HCT116 (cell line): Measurements from ENCODE around the gene CD63. TPM values are rescaled to one million over a fixed set of nuclear protein-coding genes. Genes with fewer than 3 reads are reported as not detected.

Experiments used
- ATAC-seq: fragments of 200-7000 bp; cut with Tn5 transposase; 2 replicates; pipeline ENCODE4 v1.9.1; 2020; ENCODE audit warnings: mild to moderate bottlenecking, moderate library complexity
- BruUV-seq: library from RNA; stranded (reverse); fragments of 400-500 nt; replicated peaks from 2 replicates; lab custom pipeline; 2021; lab: Mats Ljungman, UMichigan
- CTCF ChIA-PET: fragments of 300-600 bp; sonication (Branson Sonifier 250); formaldehyde crosslinking; loops from one replicate; lab custom pipeline; 2021; ENCODE audit warnings: antibody characterized with exemption; lab: Charles Lee
- POLR2A ChIA-PET: fragments of 300-600, 350-600 bp; sonication (Branson Sonifier 250); formaldehyde crosslinking; loops from one replicate; lab custom pipeline; 2021; ENCODE audit warnings: antibody characterized with exemption; lab: Charles Lee
- RAD21 ChIA-PET, 2 experiments: fragments of 300-600 bp; sonication (Branson Sonifier 250); formaldehyde crosslinking; loops; one replicate each; lab custom pipeline; 2023; ENCODE audit warnings: low total read pairs in 2 of 2; ENCODE audit not compliant: uncharacterized antibody in 2 of 2, unreplicated experiment in 2 of 2, low non-redundant PET in 1 of 2; lab: Charles Lee
- DNase-seq: peaks from one replicate; pipeline ENCODE4 v3.0.0-alpha.2; 2010; ENCODE audit warnings: low read depth, low spot score
- H2AFZ ChIP-seq: fragments of 200-600 bp; shearing (Covaris generic), sonication (generic); 2 replicates; pipeline ENCODE4 v1.6.1; 2017; ENCODE audit warnings: low read depth, mixed run types, mixed read lengths, antibody characterized with exemption, low read length; ENCODE audit not compliant: poor library complexity, severe bottlenecking
- H3K27ac ChIP-seq: 2 replicates; pipeline ENCODE4 v1.5.1; 2012; ENCODE audit warnings: low read depth, low read length
- H3K27me3 ChIP-seq: fragments of 200-600 bp; sonication (generic); 2 replicates; pipeline ENCODE4 v1.6.1; 2016; ENCODE audit warnings: mixed run types, low read length, mixed read lengths; ENCODE audit not compliant: insufficient read depth
- H3K36me3 ChIP-seq, 2 experiments: fragments of 200-500 bp in 1 of 2; fragments of 200-600 bp in 1 of 2; sonication (Bioruptor generic) in 1 of 2; sonication (generic) in 1 of 2; 2 replicates each; pipeline versions ENCODE4 v1.5.1 to v1.6.1; 2014 to 2016; ENCODE audit warnings: low read length in 2 of 2, inconsistent platforms in 1 of 2, mixed read lengths in 1 of 2, mixed run types in 1 of 2; ENCODE audit not compliant: insufficient read depth in 2 of 2, control insufficient read depth in 1 of 2
- H3K4me1 ChIP-seq, 2 experiments: fragments of 200-600 bp in 1 of 2; sonication (generic) in 1 of 2; 2 replicates each; pipeline versions ENCODE4 v1.5.1 to v1.6.1; 2012 to 2017; ENCODE audit warnings: low read length in 2 of 2, inconsistent platforms in 1 of 2, mild to moderate bottlenecking in 1 of 2, mixed read lengths in 1 of 2, mixed run types in 1 of 2, moderate library complexity in 1 of 2; ENCODE audit not compliant: insufficient read depth in 2 of 2, control insufficient read depth in 1 of 2
- H3K4me2 ChIP-seq: fragments of 200-600 bp; sonication (generic); 2 replicates; pipeline ENCODE4 v1.6.1; 2017; ENCODE audit warnings: mixed run types, low read length, mixed read lengths
- H3K4me3 ChIP-seq, 2 experiments: fragments of 200-600 bp in 1 of 2; sonication (generic) in 1 of 2; replicated peaks in 1 of 2; 2 replicates each; pipeline ENCODE4 v1.5.1; 2011 to 2016; ENCODE audit warnings: low read length in 2 of 2, control low read depth in 1 of 2, low read depth in 1 of 2, mild to moderate bottlenecking in 1 of 2, mixed read lengths in 1 of 2, mixed run types in 1 of 2
- H3K79me2 ChIP-seq: fragments of 200-600 bp; sonication (generic); 2 replicates; pipeline ENCODE4 v1.6.1; 2017; ENCODE audit warnings: mild to moderate bottlenecking, mixed run types, low read length, moderate library complexity, mixed read lengths; ENCODE audit not compliant: insufficient read depth
- H3K9ac ChIP-seq: fragments of 200-600 bp; sonication (generic); 2 replicates; pipeline ENCODE4 v1.6.1; 2016; ENCODE audit warnings: low read length, mixed read lengths
- H3K9me2 ChIP-seq: fragments of 200-600 bp; sonication (generic), shearing (Covaris generic); 2 replicates; pipeline ENCODE4 v1.6.1; 2017; ENCODE audit warnings: mixed run types, mild to moderate bottlenecking, moderate library complexity; ENCODE audit not compliant: insufficient read depth
- H3K9me3 ChIP-seq, 2 experiments: fragments of 200-500 bp in 1 of 2; fragments of 200-600 bp in 1 of 2; sonication (Bioruptor generic) in 1 of 2; sonication (generic) in 1 of 2; 2 replicates each; pipeline ENCODE4 v1.6.1; 2014 to 2017; ENCODE audit warnings: low read length in 2 of 2, mixed read lengths in 2 of 2, inconsistent platforms in 1 of 2, low read depth in 1 of 2, mild to moderate bottlenecking in 1 of 2, mixed run types in 1 of 2, moderate library complexity in 1 of 2; ENCODE audit not compliant: control insufficient read depth in 1 of 2, insufficient read depth in 1 of 2
- H4K20me1 ChIP-seq: fragments of 200-600 bp; sonication (generic), shearing (Covaris generic); 2 replicates; pipeline ENCODE4 v1.6.1; 2017; ENCODE audit warnings: mixed run types, mild to moderate bottlenecking, moderate library complexity; ENCODE audit not compliant: insufficient read depth
- RAD21 ChIP-seq: IDR thresholded peaks from 2 replicates; pipeline ENCODE4 v1.6.1; 2012; ENCODE audit warnings: low read depth, mild to moderate bottlenecking
- YY1 ChIP-seq: IDR thresholded peaks from 2 replicates; pipeline ENCODE4 v1.6.1; 2011; ENCODE audit warnings: low read length, low read depth, moderate library complexity, mild to moderate bottlenecking; ENCODE audit not compliant: insufficient replicate concordance; ENCODE audit errors: extremely low read depth
- intact Hi-C: fragments of 100-400 bp; cut with micrococcal nuclease; formaldehyde crosslinking; loops from 2 replicates; pipeline ENCODE4 v1.10.0; 2022
- total RNA-seq: library from RNA; stranded (reverse); gene quantifications from one replicate; pipeline ENCODE4 v1.2.1, GENCODE V29; 2021; ENCODE audit not compliant: unreplicated experiment
- TF ChIP-seq, protein P1 (sequence below), 3 experiments: fragments of 200-600 bp in 1 of 3; sonication (generic) in 1 of 3; IDR thresholded peaks in 2 of 3; conservative IDR thresholded peaks in 1 of 3; 2 replicates each; pipeline ENCODE4 v1.5.1; 2012 to 2017; ENCODE audit warnings: low read depth in 2 of 3, low read length in 2 of 3, antibody characterized with exemption in 1 of 3, borderline replicate concordance in 1 of 3, control low read depth in 1 of 3, mild to moderate bottlenecking in 1 of 3, mixed read lengths in 1 of 3, mixed run types in 1 of 3, moderate library complexity in 1 of 3; ENCODE audit not compliant: insufficient read depth in 1 of 3

Gene CD63
- total RNA-seq, 1 experiment from 2014 or later = 355 TPM

DNA sequence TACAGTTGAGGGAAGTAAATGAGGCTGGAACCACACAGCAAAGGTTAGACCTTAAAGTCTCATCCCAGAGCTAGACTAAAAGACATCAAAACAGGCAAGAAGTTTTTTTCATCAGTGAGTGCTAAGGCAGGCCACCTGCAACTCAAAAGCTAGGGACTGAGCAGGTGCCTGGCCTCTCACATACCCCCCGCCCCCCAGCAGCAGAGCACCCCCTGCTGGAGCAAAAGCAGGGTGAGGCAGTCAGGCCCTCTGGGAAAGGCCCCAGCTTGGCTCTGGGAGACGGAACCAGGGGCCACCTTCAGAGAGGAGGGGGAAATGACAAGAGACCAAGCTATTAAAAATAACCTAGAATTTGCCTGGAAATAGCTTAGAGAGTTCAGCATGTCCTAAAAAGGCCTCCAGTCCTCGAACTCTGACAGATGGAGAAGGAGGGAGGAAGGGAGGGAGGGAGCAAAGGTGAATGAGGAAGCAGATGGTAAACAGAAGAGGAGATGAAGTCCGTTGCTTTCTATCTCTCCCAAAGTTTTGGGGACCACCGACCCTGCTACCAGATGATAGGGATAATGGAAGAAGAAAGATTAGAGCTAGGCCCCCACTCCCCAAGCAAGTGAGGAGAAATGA, 22.9 kb downstream of the CD63 start:
- Histone ChIP-seq H3K4me3 (no peak overlapping the region), H3K4me1 (peaks cover 4 to 15% of the 10 kb centered on the region in 2 experiments; a peak in 3 of 4 replicates), H3K27me3 (peaks cover 15% of the 10 kb centered on the region; the same call in 1 of the 2 replicates), H2AFZ (no peak overlapping the region), H3K9me3 (no peaks in the 10 kb centered on the region), H3K9me2 (no peaks in the 10 kb centered on the region), H3K9ac (no peak overlapping the region), H3K36me3 (no peaks in the 10 kb centered on the region), H4K20me1 (no peaks in the 10 kb centered on the region), H3K79me2 (no peaks in the 10 kb centered on the region), H3K27ac (no peak overlapping the region), H3K4me2 (no peak overlapping the region)
- intact Hi-C loops = no loop called here
- RAD21 ChIA-PET = no interaction called here
- CTCF ChIA-PET = interaction anchor here (0.8 to 2.9 kb wide), 8 partner anchors 10 to 32 kb away, joined by 3 to 19 read pairs (median 4); partner anchors contain the start of genes BLOC1S1 and RDH5
- POLR2A ChIA-PET = no interaction called here
- TF ChIP-seq, protein P1, sequence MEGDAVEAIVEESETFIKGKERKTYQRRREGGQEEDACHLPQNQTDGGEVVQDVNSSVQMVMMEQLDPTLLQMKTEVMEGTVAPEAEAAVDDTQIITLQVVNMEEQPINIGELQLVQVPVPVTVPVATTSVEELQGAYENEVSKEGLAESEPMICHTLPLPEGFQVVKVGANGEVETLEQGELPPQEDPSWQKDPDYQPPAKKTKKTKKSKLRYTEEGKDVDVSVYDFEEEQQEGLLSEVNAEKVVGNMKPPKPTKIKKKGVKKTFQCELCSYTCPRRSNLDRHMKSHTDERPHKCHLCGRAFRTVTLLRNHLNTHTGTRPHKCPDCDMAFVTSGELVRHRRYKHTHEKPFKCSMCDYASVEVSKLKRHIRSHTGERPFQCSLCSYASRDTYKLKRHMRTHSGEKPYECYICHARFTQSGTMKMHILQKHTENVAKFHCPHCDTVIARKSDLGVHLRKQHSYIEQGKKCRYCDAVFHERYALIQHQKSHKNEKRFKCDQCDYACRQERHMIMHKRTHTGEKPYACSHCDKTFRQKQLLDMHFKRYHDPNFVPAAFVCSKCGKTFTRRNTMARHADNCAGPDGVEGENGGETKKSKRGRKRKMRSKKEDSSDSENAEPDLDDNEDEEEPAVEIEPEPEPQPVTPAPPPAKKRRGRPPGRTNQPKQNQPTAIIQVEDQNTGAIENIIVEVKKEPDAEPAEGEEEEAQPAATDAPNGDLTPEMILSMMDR (IDR thresholded peaks at IDR 0.05 in 2 of 3, conservative IDR thresholded peaks at IDR 0.05 in 1 of 3; ENCODE audit: borderline replicate concordance in 1 of 3, insufficient read depth in 1 of 3, low read depth in 2 of 3, low read length in 2 of 3) = peak; percentile 67 to 70 (median 69); a peak in 5 of 6 replicates
- TF ChIP-seq RAD21 = peak; percentile 42; the same call in 1 of the 2 replicates
- no peak for TF ChIP-seq YY1
- DNase-seq (no peak), ATAC-seq (peak; percentile 63)
- BruUV-seq = no TSS peak
